Measurements from ENCODE around the gene RICTOR. TPM values are rescaled to one million over a fixed set of nuclear protein-coding genes. Genes with fewer than 3 reads are reported as not detected.

RICTOR gene
- 10 to 100 TPM; 55.6 to 64.8 TPM for total RNA-seq

GRCh38 chr5:39074017-39074814 is at the start of gene RICTOR:
Gene RICTOR, minus strand, starts transcription at chr5:39074399. Its CDS starts 22 bp downstream, at chr5:39074377.
- DNase-seq: peak; percentile 95
- H3K27me3 Mint-ChIP-seq: peaks cover 23% of the 10 kb centered on the region
- peak within 1 kb of the TSS; percentile 97 for H3K27ac Mint-ChIP-seq
- peaks cover 34% of the 10 kb centered on the region for H3K4me1 Mint-ChIP-seq
- H3K4me3 Mint-ChIP-seq: peak within 1 kb of the TSS; percentile 96
- peaks cover 25% of the 10 kb centered on the region for H3K36me3 Mint-ChIP-seq
- H3K9me3 Mint-ChIP-seq: no peaks in the 10 kb centered on the region
- peak; percentile 75 for ATAC-seq (ENCODE audit: low read depth)
- POLR2A ChIA-PET: interaction anchor here (0.6 to 1.0 kb wide), 3 partner anchors 22 to 142 kb away, joined by 3 to 4 read pairs (median 3); no protein-coding TSS in a partner anchor

- no peaks in the 10 kb centered on the region for H3K9me3 Mint-ChIP-seq
- ATAC-seq (ENCODE audit: low read depth): no peak
- peaks cover 49% of the 10 kb centered on the region for H3K36me3 Mint-ChIP-seq
- peaks cover 11% of the 10 kb centered on the region for H3K4me1 Mint-ChIP-seq
- H3K27me3 Mint-ChIP-seq: no peaks in the 10 kb centered on the region
- H3K4me3 Mint-ChIP-seq: no peak overlapping the region
- POLR2A ChIA-PET: no interaction called here
- H3K27ac Mint-ChIP-seq: no peak overlapping the region
- DNase-seq: no peak
Observed at GRCh38 chr5:39121922-39122321, 47.7 kb upstream of the RICTOR start.

- Mint-ChIP-seq H3K27ac (no peak overlapping the region), H3K27me3 (no peaks in the 10 kb centered on the region), H3K4me1 (peaks cover 15% of the 10 kb centered on the region), H3K9me3 (no peaks in the 10 kb centered on the region), H3K4me3 (no peak overlapping the region), H3K36me3 (peaks cover 52% of the 10 kb centered on the region)
- ATAC-seq (ENCODE audit: low read depth) (no peak), DNase-seq (no peak)
- POLR2A ChIA-PET: interaction anchor here (0.8 kb wide), 1 partner anchor 96 kb away, joined by 3 read pairs; no protein-coding TSS in a partner anchor
Observed at GRCh38 chr5:39121315-39121714, 47.1 kb upstream of the RICTOR start.

GRCh38 chr5:39120052-39120420 is 45.8 kb upstream of the RICTOR start:
- POLR2A ChIA-PET: no interaction called here
- no peak for DNase-seq
- peaks cover 56% of the 10 kb centered on the region for H3K36me3 Mint-ChIP-seq
- peak overlapping the region; percentile 42 for H3K27ac Mint-ChIP-seq
- no peak for ATAC-seq (ENCODE audit: low read depth)
- no peak overlapping the region for H3K4me3 Mint-ChIP-seq
- no peaks in the 10 kb centered on the region for H3K27me3 Mint-ChIP-seq
- H3K9me3 Mint-ChIP-seq: no peaks in the 10 kb centered on the region
- H3K4me1 Mint-ChIP-seq: peaks cover 18% of the 10 kb centered on the region

- POLR2A ChIA-PET: no interaction called here
- Mint-ChIP-seq H3K9me3 (no peaks in the 10 kb centered on the region), H3K27ac (no peak overlapping the region), H3K4me3 (no peak overlapping the region), H3K36me3 (peaks cover 60% of the 10 kb centered on the region), H3K4me1 (peaks cover 18% of the 10 kb centered on the region), H3K27me3 (no peaks in the 10 kb centered on the region)
- DNase-seq: no peak
- no peak for ATAC-seq (ENCODE audit: low read depth)
Observed at GRCh38 chr5:39119404-39120051, 45.3 kb upstream of the RICTOR start.

- no peaks in the 10 kb centered on the region for H3K27me3 Mint-ChIP-seq
- H3K36me3 Mint-ChIP-seq: peaks cover 53% of the 10 kb centered on the region
- POLR2A ChIA-PET: no interaction called here
- peaks cover 18% of the 10 kb centered on the region for H3K4me1 Mint-ChIP-seq
- DNase-seq (no peak), ATAC-seq (ENCODE audit: low read depth) (no peak)
- no peaks in the 10 kb centered on the region for H3K9me3 Mint-ChIP-seq
- H3K4me3 Mint-ChIP-seq: no peak overlapping the region
- H3K27ac Mint-ChIP-seq: no peak overlapping the region
Observed at GRCh38 chr5:39118638-39119037, 44.4 kb upstream of the RICTOR start.

GRCh38 chr5:39117401-39117800 is 43.2 kb upstream of the RICTOR start:
- POLR2A ChIA-PET: no interaction called here
- DNase-seq: no peak
- no peak overlapping the region for H3K27ac Mint-ChIP-seq
- H3K36me3 Mint-ChIP-seq: peaks cover 54% of the 10 kb centered on the region
- peaks cover 18% of the 10 kb centered on the region for H3K4me1 Mint-ChIP-seq
- no peaks in the 10 kb centered on the region for H3K27me3 Mint-ChIP-seq
- H3K9me3 Mint-ChIP-seq: no peaks in the 10 kb centered on the region
- H3K4me3 Mint-ChIP-seq: no peak overlapping the region
- no peak for ATAC-seq (ENCODE audit: low read depth)

- H3K27ac Mint-ChIP-seq: no peak overlapping the region
- H3K9me3 Mint-ChIP-seq: no peaks in the 10 kb centered on the region
- H3K36me3 Mint-ChIP-seq: peaks cover 47% of the 10 kb centered on the region
- peaks cover 15% of the 10 kb centered on the region for H3K4me1 Mint-ChIP-seq
- POLR2A ChIA-PET: no interaction called here
- DNase-seq (no peak), ATAC-seq (ENCODE audit: low read depth) (no peak)
- H3K27me3 Mint-ChIP-seq: no peaks in the 10 kb centered on the region
- no peak overlapping the region for H3K4me3 Mint-ChIP-seq
Observed at GRCh38 chr5:39116344-39117170, 42.4 kb upstream of the RICTOR start.

- DNase-seq (no peak), ATAC-seq (ENCODE audit: low read depth) (no peak)
- H3K4me3 Mint-ChIP-seq: no peak overlapping the region
- H3K9me3 Mint-ChIP-seq: no peaks in the 10 kb centered on the region
- peaks cover 15% of the 10 kb centered on the region for H3K4me1 Mint-ChIP-seq
- H3K27me3 Mint-ChIP-seq: no peaks in the 10 kb centered on the region
- H3K27ac Mint-ChIP-seq: no peak overlapping the region
- POLR2A ChIA-PET: no interaction called here
- H3K36me3 Mint-ChIP-seq: peaks cover 45% of the 10 kb centered on the region
Observed at GRCh38 chr5:39115644-39116343, 41.6 kb upstream of the RICTOR start.

GRCh38 chr5:39114155-39114554 is 40.0 kb upstream of the RICTOR start:
- Mint-ChIP-seq H3K27me3 (no peaks in the 10 kb centered on the region), H3K4me3 (no peak overlapping the region), H3K27ac (no peak overlapping the region), H3K36me3 (peaks cover 47% of the 10 kb centered on the region), H3K9me3 (no peaks in the 10 kb centered on the region), H3K4me1 (peaks cover 15% of the 10 kb centered on the region)
- POLR2A ChIA-PET: no interaction called here
- no peak for ATAC-seq (ENCODE audit: low read depth)
- DNase-seq: no peak

GRCh38 chr5:39113354-39113953 is 39.3 kb upstream of the RICTOR start:
- Mint-ChIP-seq H3K36me3 (peaks cover 45% of the 10 kb centered on the region), H3K27me3 (no peaks in the 10 kb centered on the region), H3K4me3 (no peak overlapping the region), H3K27ac (no peak overlapping the region), H3K9me3 (no peaks in the 10 kb centered on the region), H3K4me1 (peaks cover 15% of the 10 kb centered on the region)
- ATAC-seq (ENCODE audit: low read depth): no peak
- POLR2A ChIA-PET: no interaction called here
- DNase-seq: no peak

- DNase-seq: no peak
- Mint-ChIP-seq H3K4me1 (peaks cover 1% of the 10 kb centered on the region), H3K27ac (no peak overlapping the region), H3K36me3 (peaks cover 20% of the 10 kb centered on the region), H3K4me3 (no peak overlapping the region), H3K27me3 (no peaks in the 10 kb centered on the region), H3K9me3 (no peaks in the 10 kb centered on the region)
- POLR2A ChIA-PET: no interaction called here
- no peak for ATAC-seq (ENCODE audit: low read depth)
Observed at GRCh38 chr5:39109606-39110005, 35.4 kb upstream of the RICTOR start.

- Mint-ChIP-seq H3K9me3 (no peaks in the 10 kb centered on the region), H3K27ac (no peak overlapping the region)
- DNase-seq: no peak
Observed at GRCh38 chr5:39108987-39109386, 34.8 kb upstream of the RICTOR start.

More at GRCh38 chr5:39108987-39109386, 34.8 kb upstream of the RICTOR start:
- ATAC-seq (ENCODE audit: low read depth): no peak
- peaks cover 25% of the 10 kb centered on the region for H3K36me3 Mint-ChIP-seq
- peaks cover 1% of the 10 kb centered on the region for H3K4me1 Mint-ChIP-seq
- no peaks in the 10 kb centered on the region for H3K27me3 Mint-ChIP-seq
- POLR2A ChIA-PET: no interaction called here
- no peak overlapping the region for H3K4me3 Mint-ChIP-seq
